22Rv1 (cell line): ENCODE results near the gene RIMS3.

Experiments
- H3K27ac ChIP-seq: fragments of 450-650 bp; 2 replicates; pipeline ENCODE4 v1.5.1; 2017
- ZFX ChIP-seq: fragments of 450-650 bp; IDR thresholded peaks from 2 replicates; pipeline ENCODE4 v1.6.1; 2017; ENCODE audit warnings: antibody characterized with exemption, borderline replicate concordance
- TF ChIP-seq, protein P1 (sequence below): fragments of 450-650 bp; IDR thresholded peaks from 2 replicates; pipeline ENCODE4 v1.5.1; 2017; ENCODE audit warnings: mild to moderate bottlenecking

RIMS3 gene

GRCh38 chr1:40659649-40659947 lies 5.9 kb downstream of the RIMS3 start:
- no peak for TF ChIP-seq ZFX
- TF ChIP-seq, protein P1, sequence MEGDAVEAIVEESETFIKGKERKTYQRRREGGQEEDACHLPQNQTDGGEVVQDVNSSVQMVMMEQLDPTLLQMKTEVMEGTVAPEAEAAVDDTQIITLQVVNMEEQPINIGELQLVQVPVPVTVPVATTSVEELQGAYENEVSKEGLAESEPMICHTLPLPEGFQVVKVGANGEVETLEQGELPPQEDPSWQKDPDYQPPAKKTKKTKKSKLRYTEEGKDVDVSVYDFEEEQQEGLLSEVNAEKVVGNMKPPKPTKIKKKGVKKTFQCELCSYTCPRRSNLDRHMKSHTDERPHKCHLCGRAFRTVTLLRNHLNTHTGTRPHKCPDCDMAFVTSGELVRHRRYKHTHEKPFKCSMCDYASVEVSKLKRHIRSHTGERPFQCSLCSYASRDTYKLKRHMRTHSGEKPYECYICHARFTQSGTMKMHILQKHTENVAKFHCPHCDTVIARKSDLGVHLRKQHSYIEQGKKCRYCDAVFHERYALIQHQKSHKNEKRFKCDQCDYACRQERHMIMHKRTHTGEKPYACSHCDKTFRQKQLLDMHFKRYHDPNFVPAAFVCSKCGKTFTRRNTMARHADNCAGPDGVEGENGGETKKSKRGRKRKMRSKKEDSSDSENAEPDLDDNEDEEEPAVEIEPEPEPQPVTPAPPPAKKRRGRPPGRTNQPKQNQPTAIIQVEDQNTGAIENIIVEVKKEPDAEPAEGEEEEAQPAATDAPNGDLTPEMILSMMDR: no peak

DNA sequence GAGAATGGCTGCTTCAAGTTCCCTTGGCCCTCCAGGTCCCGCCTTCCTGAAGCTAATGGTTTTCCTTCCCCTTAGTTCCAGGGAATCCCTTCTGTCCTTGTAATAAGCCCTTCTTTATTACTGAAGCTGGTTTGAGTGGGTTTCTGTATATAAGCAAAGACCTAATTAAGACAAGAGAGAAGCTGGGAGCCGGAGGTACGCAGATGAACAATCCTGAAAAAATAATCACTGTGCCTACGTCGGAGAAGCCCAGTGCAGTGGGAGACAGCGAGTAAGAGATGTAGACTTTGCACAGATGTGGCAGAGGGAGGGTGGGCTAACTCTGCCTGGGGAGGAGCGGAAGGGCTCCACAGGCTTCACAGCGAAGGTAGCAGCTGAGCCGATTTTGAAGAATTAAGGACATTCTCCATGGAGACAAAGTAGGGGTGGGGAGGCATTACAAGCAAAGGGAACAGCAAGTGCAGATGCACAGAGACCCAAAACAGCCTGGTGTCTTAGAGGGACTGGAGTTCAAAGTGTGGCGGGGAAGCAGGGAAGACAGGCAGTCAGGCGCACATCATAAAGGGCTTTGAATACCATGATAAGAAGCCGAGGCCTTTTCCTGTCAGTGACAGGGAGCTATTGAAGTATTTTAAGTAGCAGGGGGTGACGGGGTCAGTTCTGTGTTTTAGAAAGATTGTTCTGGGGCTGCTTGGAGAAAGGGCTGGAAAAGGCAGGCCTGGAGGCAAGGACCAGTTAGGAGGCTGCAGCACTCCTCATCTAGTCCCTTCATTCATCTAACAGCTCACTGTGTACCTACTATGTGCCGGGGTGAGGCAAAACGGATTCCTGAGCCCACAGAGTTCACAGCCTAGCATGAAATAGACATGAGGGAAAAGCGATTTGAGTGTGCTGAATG lies 6.5 kb downstream of the RIMS3 start:
- no peak overlapping the region for H3K27ac ChIP-seq
- TF ChIP-seq, protein P1: no peak
- no peak for TF ChIP-seq ZFX

More at GRCh38 chr1:40659649-40659947, 5.9 kb downstream of the RIMS3 start:
- H3K27ac ChIP-seq: no peak overlapping the region

DNA sequence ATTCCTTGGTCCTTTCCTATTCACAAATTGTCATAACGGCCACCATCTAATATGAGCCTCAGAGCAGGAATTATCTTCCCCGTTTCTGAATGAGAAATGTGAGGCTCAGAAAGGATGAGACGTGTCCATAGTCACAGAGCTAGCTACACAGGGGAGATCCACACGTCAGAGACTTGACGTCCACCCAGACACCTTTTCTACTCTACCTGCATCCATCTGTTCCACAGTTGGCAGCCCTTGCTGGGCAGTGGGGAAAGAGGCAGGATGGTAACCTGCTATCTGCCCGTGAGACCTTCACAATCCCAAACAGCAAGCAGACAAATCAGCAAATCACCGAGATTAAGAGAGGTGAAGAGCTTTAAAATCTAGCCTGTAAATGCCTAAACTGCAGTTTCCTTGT lies 8.4 kb downstream of the RIMS3 start:
- TF ChIP-seq, protein P1: no peak
- no peak for TF ChIP-seq ZFX
- no peak overlapping the region for H3K27ac ChIP-seq

GRCh38 chr1:40653851-40654537 lies 11.5 kb downstream of the RIMS3 start:
- H3K27ac ChIP-seq: no peak overlapping the region
- TF ChIP-seq, protein P1: no peak
- no peak for TF ChIP-seq ZFX

- no peak for TF ChIP-seq ZFX
- H3K27ac ChIP-seq: no peak overlapping the region
Measured at GRCh38 chr1:40652979-40653378, 12.5 kb downstream of the RIMS3 start.

DNA sequence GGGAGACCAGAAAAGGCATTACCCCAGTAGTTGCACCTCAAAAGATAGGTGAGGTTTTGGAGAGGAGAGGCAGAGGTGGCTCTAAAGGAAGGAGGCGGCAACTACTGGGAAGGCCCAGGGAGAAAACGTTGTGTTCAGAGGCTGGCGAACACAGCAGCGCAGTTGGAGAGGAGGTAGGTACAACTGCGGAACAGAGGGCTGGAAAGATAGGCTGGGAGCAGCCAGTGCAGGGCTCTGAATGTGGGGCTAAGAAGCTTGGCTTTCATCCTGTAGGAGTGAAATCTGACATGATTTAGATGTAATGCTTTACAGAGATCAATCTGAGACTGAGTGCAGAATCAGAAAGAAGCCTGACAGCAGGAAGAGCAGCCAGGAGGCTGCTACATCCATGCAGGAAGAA lies 13.0 kb downstream of the RIMS3 start:
- no peak for TF ChIP-seq ZFX
- TF ChIP-seq, protein P1: no peak
- no peak overlapping the region for H3K27ac ChIP-seq

DNA sequence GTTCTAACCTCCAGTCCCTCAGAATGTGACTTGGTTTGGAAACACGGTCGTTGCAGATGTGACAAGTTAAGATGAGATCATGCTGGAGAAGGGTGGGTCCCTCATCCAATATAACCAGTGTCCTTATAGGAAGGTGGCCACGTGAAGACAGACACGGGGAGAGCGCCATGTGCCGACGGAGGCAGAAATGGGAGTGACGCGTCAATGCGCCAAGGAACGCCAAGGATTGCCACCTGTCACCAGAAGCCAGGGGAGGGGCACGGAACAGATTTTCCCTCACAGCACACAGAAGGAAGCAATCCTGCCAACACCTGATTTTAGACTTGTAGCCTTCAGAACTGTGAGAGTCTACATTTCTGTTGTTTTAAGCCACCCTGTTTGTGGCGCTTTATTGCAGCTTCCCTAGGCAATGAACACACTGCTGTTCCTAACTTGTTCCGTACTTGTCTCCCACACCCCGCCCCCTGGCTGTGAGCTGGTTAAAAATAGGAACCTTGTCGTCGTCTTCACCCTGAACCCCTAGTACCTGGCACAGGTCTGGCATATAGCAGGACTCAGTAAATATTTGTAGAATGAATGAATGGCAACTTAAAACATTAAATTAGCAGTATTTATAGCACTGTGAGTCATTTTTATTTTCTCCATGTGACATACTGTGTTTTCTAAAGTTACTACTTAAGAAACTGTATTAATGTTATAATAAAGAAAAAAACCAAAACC lies 14.2 kb downstream of the RIMS3 start:
- TF ChIP-seq, protein P1: no peak
- no peak for TF ChIP-seq ZFX
- 0 out of 2 replicates have a peak overlapping the region, but pooled peaks have one; percentile 18 for H3K27ac ChIP-seq
